ENCODE data around the gene PLG. TPM values are rescaled to one million over a fixed set of nuclear protein-coding genes. Genes with fewer than 3 reads are reported as not detected.

Gene PLG
- total RNA-seq, 1 donor from 2014 or later, result not detected

GRCh38 chr6:160755165-160755564 is 53.1 kb downstream of the PLG start:
- DNase-seq (no peak), ATAC-seq (no peak)
- TF ChIP-seq, protein P1, sequence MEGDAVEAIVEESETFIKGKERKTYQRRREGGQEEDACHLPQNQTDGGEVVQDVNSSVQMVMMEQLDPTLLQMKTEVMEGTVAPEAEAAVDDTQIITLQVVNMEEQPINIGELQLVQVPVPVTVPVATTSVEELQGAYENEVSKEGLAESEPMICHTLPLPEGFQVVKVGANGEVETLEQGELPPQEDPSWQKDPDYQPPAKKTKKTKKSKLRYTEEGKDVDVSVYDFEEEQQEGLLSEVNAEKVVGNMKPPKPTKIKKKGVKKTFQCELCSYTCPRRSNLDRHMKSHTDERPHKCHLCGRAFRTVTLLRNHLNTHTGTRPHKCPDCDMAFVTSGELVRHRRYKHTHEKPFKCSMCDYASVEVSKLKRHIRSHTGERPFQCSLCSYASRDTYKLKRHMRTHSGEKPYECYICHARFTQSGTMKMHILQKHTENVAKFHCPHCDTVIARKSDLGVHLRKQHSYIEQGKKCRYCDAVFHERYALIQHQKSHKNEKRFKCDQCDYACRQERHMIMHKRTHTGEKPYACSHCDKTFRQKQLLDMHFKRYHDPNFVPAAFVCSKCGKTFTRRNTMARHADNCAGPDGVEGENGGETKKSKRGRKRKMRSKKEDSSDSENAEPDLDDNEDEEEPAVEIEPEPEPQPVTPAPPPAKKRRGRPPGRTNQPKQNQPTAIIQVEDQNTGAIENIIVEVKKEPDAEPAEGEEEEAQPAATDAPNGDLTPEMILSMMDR (IDR thresholded peaks at IDR 0.05), result no peak
- intact Hi-C loops (cut with DNase I), result no loop called here
- H3K4me3 ChIP-seq, result no peak overlapping the region
- no peaks in the 10 kb centered on the region for H3K36me3 ChIP-seq
- H3K4me1 ChIP-seq, result no peaks in the 10 kb centered on the region
- H3K27ac ChIP-seq, result no peak overlapping the region
- no peaks in the 10 kb centered on the region for H3K27me3 ChIP-seq
- no peaks in the 10 kb centered on the region for H3K9me3 ChIP-seq

DNA sequence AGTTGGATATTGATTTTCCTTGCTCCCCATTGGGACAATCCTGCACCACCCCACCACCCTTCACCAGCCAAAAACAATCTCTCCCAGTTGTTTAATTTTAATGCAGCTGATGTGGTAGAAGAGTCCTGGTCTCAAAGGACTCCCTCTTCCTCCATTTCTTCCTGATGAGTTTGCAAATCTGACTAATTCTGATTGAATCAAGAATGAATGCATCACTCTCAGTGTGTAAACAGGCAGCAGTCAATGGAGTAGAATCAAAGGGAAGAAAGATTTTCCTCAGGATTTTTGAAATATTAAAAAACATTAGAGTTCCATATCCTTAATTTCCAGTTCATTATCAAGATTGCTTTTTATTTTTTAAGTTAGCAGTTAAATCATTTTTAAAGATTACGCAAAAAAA is 54.0 kb downstream of the PLG start:
- ATAC-seq (no peak), DNase-seq (no peak)
- H3K9me3 ChIP-seq, result no peaks in the 10 kb centered on the region
- intact Hi-C loops (cut with DNase I), result no loop called here
- H3K4me3 ChIP-seq, result no peak overlapping the region
- H3K27ac ChIP-seq, result no peak overlapping the region
- no peaks in the 10 kb centered on the region for H3K27me3 ChIP-seq
- TF ChIP-seq, protein P1 (IDR thresholded peaks at IDR 0.05), result no peak
- H3K36me3 ChIP-seq, result no peaks in the 10 kb centered on the region
- no peaks in the 10 kb centered on the region for H3K4me1 ChIP-seq

GRCh38 chr6:160756871-160757270 is 54.8 kb downstream of the PLG start:
- ATAC-seq (no peak), DNase-seq (no peak)
- intact Hi-C loops (cut with DNase I), result no loop called here
- no peaks in the 10 kb centered on the region for H3K36me3 ChIP-seq
- no peaks in the 10 kb centered on the region for H3K27me3 ChIP-seq
- H3K4me1 ChIP-seq, result no peaks in the 10 kb centered on the region
- H3K4me3 ChIP-seq, result no peak overlapping the region
- H3K27ac ChIP-seq, result no peak overlapping the region
- TF ChIP-seq, protein P1 (IDR thresholded peaks at IDR 0.05), result no peak
- no peaks in the 10 kb centered on the region for H3K9me3 ChIP-seq

DNA sequence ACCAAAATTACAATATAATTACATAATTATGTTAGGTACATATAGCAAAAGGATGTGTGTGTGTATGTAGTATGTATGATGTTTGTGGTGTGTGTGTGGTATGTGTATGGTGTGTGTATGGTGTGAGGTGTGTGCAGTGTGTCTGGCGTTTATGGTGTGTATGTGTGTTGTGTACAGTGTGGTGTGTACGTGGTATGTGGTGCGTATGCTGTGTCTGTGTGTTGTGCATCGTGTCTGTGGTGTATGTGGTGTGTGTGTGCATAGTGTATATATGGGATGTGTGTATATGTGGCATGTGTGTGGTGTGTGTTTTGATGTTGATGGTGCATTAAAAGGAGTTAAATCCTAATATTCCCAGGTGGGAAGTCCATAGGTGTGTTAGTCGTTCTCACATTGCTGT is 62.8 kb downstream of the PLG start:
- Histone ChIP-seq H3K4me3 (no peak overlapping the region), H3K9me3 (no peaks in the 10 kb centered on the region), H3K27me3 (no peaks in the 10 kb centered on the region), H3K4me1 (peaks cover 4% of the 10 kb centered on the region), H3K27ac (no peak overlapping the region), H3K36me3 (no peaks in the 10 kb centered on the region)
- TF ChIP-seq, protein P1 (IDR thresholded peaks at IDR 0.05), result no peak
- intact Hi-C loops (cut with DNase I), result no loop called here
- DNase-seq, result no peak
- no peak for ATAC-seq

- ATAC-seq (no peak), DNase-seq (no peak)
- TF ChIP-seq, protein P1 (IDR thresholded peaks at IDR 0.05), result no peak
- Histone ChIP-seq H3K36me3 (no peaks in the 10 kb centered on the region), H3K9me3 (no peaks in the 10 kb centered on the region), H3K4me3 (no peak overlapping the region), H3K27ac (no peak overlapping the region), H3K4me1 (peaks cover 4% of the 10 kb centered on the region), H3K27me3 (no peaks in the 10 kb centered on the region)
- intact Hi-C loops (cut with DNase I), result no loop called here
Observed at GRCh38 chr6:160765412-160765811, 63.4 kb downstream of the PLG start.

DNA sequence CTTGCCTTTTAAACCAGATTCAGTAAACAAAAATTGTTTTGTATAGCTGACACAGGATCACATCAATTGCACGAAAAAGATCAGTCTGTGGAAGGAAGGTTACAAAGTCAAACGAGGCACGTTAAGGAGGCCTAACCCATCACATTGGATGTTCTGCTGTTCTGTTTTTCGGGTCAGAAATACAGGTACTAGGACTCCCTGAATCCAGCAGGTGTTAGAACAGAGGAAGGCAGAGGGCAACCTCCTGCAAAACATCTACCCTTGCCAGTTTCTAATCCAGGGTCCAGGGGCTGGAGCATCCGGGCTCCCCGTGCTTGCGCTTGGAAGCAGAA is 64.6 kb downstream of the PLG start:
- Histone ChIP-seq H3K36me3 (no peaks in the 10 kb centered on the region), H3K9me3 (no peaks in the 10 kb centered on the region), H3K4me3 (no peak overlapping the region), H3K27ac (no peak overlapping the region), H3K27me3 (no peaks in the 10 kb centered on the region), H3K4me1 (peaks cover 4% of the 10 kb centered on the region)
- intact Hi-C loops (cut with DNase I), result no loop called here
- no peak for DNase-seq
- TF ChIP-seq, protein P1 (IDR thresholded peaks at IDR 0.05), result no peak
- no peak for ATAC-seq

Data from upper lobe of right lung (tissue), 1 donor.